Right atrium auricular region (tissue), 2 donors: ENCODE results near the gene LRIT3. TPM values are rescaled to one million over a fixed set of nuclear protein-coding genes. Genes with fewer than 3 reads are reported as not detected.

ENCODE experiments used
- DNase-seq: peaks from one replicate; pipeline ENCODE4 v3.0.0-alpha.2; 2019; ENCODE audit warnings: low spot score
- H3K27ac ChIP-seq, 2 donors: fragments of 200-600 bp; sonication (generic); 1 replicate in 1 of 2; 2 replicates in 1 of 2; pipeline ENCODE4 v1.5.1; 2016 to 2019
- H3K27me3 ChIP-seq, 2 donors: fragments of 200-600 bp; sonication (generic); one replicate each; pipeline versions ENCODE4 v1.5.1 to v1.6.0; 2017 to 2019
- H3K36me3 ChIP-seq: fragments of 200-600 bp; sonication (generic); one replicate; pipeline ENCODE4 v1.5.1; 2016
- H3K4me1 ChIP-seq, 2 donors: fragments of 200-600 bp; sonication (generic); one replicate each; pipeline versions ENCODE4 v1.5.1 to v1.6.0; 2017 to 2019
- H3K4me3 ChIP-seq, 2 donors: fragments of 200-600 bp; sonication (generic); 1 replicate in 1 of 2; 2 replicates in 1 of 2; pipeline ENCODE4 v1.5.1; 2017 to 2019; ENCODE audit warnings: mild to moderate bottlenecking in 1 of 2, moderate library complexity in 1 of 2
- H3K9me3 ChIP-seq, 2 donors: fragments of 200-600 bp; sonication (generic); one replicate each; pipeline ENCODE4 v1.5.1; 2019
- CTCF ChIP-seq, 2 donors: fragments of 200-600 bp; sonication (generic); IDR thresholded peaks; one replicate each; pipeline ENCODE4 v1.5.1; 2019; ENCODE audit warnings: antibody characterized with exemption in 2 of 2
- total RNA-seq, 2 donors: library from RNA; depleted of rRNA; stranded (reverse); fragments of >200 nt; gene quantifications; one replicate each; pipeline ENCODE4 v1.1.0, GENCODE V29; 2016

LRIT3 gene
- total RNA-seq, 2 donors from 2014 or later = 0.12 TPM; not detected in 1

DNA sequence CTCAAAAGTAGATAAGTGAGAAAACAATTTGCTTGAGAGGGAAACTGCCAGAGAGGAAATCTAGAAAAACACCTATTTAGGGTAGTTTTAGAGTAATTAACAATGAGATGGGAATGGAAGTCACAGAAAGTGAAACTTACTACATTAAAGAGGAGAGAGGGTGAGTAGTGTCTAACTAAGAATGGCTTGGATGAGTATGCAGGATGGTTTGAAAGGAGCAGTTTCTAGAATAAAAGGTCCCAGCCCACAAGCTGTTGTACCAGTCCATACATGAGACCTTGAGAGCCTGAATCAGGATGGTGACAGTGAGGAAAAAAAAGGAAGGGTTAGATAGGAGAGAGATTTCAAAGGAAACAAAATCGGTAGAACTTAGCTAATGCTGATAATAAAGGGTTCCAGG is 31.0 kb upstream of the LRIT3 start:
- H3K27ac ChIP-seq = no peak overlapping the region
- H3K27me3 ChIP-seq = no peaks in the 10 kb centered on the region
- H3K4me3 ChIP-seq = no peak overlapping the region
- H3K9me3 ChIP-seq = no peaks in the 10 kb centered on the region
- no peak for DNase-seq
- H3K36me3 ChIP-seq = peaks cover 13% of the 10 kb centered on the region
- no peak for TF ChIP-seq CTCF (IDR thresholded peaks at IDR 0.05)
- H3K4me1 ChIP-seq = peaks cover 0 to 14% of the 10 kb centered on the region in 2 donors

DNA sequence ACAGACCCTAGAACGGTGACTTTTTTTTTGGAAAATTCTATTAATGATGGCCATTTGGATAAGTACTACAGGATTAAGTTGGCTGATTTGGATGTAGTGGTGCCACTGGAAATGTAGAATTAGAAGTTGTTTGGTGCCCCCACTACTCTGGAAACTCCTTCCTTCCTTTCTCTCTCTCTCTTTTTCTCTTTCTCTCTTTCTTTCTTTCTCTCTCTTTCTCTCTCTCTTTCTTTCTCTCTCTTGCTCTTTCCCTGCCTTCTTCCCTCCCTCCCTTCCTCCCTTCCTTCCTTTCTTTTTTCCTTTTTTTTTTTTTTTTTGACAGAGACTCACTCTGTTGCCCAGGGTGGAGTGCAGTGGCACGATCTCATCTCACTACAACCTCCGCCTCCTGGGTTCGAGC is 29.6 kb upstream of the LRIT3 start:
- DNase-seq = no peak
- Histone ChIP-seq H3K27me3 (no peaks in the 10 kb centered on the region), H3K4me1 (peaks cover 0 to 14% of the 10 kb centered on the region in 2 donors), H3K27ac (no peak overlapping the region), H3K36me3 (peaks cover 24% of the 10 kb centered on the region), H3K9me3 (no peaks in the 10 kb centered on the region), H3K4me3 (no peak overlapping the region)
- no peak for TF ChIP-seq CTCF (IDR thresholded peaks at IDR 0.05)

DNA sequence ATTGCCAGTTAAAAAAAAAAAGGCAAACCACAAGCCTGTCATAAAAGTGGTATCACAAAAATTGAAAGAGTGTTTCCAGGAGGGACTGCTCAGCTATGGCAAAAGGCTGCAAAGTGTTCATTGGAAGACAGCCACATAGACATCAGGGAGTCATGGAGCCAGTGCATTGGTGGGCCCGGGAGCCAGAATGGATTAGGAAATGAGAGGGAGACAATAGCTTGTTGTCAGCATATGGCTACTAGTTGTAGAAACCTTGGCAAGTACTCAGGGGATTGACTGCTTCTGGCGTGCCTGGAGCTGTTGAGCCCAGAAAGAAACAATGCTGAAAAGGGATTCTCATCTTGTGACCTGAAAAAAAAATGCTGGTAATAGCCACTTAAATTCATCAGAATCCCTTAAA is 27.3 kb upstream of the LRIT3 start:
- Histone ChIP-seq H3K27ac (no peak overlapping the region), H3K4me1 (peaks cover 0 to 14% of the 10 kb centered on the region in 2 donors), H3K4me3 (no peak overlapping the region), H3K27me3 (no peaks in the 10 kb centered on the region), H3K9me3 (no peaks in the 10 kb centered on the region), H3K36me3 (peaks cover 39% of the 10 kb centered on the region)
- no peak for DNase-seq
- no peak for TF ChIP-seq CTCF (IDR thresholded peaks at IDR 0.05)

GRCh38 chr4:109821185-109821584 is 26.7 kb upstream of the LRIT3 start:
- Histone ChIP-seq H3K27ac (no peak overlapping the region), H3K4me3 (no peak overlapping the region), H3K9me3 (no peaks in the 10 kb centered on the region), H3K36me3 (peaks cover 41% of the 10 kb centered on the region), H3K4me1 (peaks cover 0 to 10% of the 10 kb centered on the region in 2 donors), H3K27me3 (no peaks in the 10 kb centered on the region)
- TF ChIP-seq CTCF (IDR thresholded peaks at IDR 0.05) = no peak
- no peak for DNase-seq

DNA sequence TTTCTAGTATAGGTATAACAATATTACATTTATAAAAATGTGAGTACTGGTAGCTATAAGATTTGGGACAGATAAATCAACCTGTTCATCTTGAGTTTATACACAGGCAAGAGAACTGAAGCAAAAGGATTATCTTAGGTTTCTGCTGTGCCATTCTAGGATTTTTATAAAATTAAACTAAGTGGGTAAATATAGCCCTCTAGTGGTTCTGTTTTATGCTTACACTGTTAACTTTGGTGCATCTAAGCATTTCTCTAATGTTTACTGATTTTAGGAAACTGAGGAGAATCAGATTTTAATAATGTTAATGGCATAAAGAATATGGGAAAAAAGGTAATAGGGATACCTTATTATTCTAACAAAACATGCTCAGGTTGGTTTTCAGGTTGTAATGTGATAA is 21.2 kb upstream of the LRIT3 start:
- TF ChIP-seq CTCF (IDR thresholded peaks at IDR 0.05) = peak in 1 of 2 donors; percentile 63
- Histone ChIP-seq H3K4me3 (no peak overlapping the region), H3K9me3 (no peaks in the 10 kb centered on the region), H3K27ac (no peak overlapping the region), H3K4me1 (no peaks in the 10 kb centered on the region), H3K27me3 (no peaks in the 10 kb centered on the region), H3K36me3 (peaks cover 29% of the 10 kb centered on the region)
- DNase-seq = no peak

DNA sequence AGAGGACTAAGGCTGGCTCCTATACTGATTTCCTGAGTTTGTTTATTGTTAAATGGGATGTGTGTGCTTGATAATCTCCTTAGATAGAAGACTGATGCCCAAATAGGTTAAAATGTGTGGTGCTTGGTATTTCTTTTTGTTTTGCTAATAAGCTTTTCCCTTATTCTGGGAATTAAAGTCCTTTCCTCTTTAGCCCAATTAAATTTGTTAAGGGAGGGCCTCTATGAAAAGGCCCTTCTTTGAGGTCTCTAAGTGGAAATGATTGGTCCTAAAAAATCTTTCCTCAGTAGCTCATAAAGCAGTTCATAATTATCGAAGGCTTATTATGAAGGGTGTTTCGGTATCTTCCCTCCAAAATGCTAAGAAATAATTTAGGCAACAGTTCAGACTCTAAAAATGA is 20.2 kb upstream of the LRIT3 start, which contains the start of gene RRH:
TSS of gene RRH (plus strand) at position 301 of the 400 bp plus-strand sequence. CDS start at position 357, 56 bp downstream.
- Histone ChIP-seq H3K36me3 (peaks cover 23% of the 10 kb centered on the region), H3K27ac (no peak within 1 kb of the TSS), H3K4me1 (no peaks in the 10 kb centered on the region), H3K9me3 (no peaks in the 10 kb centered on the region), H3K27me3 (no peaks in the 10 kb centered on the region), H3K4me3 (no peak within 1 kb of the TSS)
- DNase-seq = no peak
- TF ChIP-seq CTCF (IDR thresholded peaks at IDR 0.05) = no peak
